ENCODE results near the gene PAX2.
"Not testable (repeated sequence)": the region's sequence is repeated elsewhere in the genome, so short reads cannot be mapped to it uniquely, and the experiment has no call there.

Gene PAX2

GRCh38 chr10:100744987-100745881 is at the start of gene PAX2:
Gene PAX2 (plus strand): TSS chr10:100745582. CDS start chr10:100746261, 679 bp downstream.
- CTCF ChIA-PET: interaction anchor here (0.5 to 3.7 kb wide), 7 partner anchors 10 to 210 kb away, joined by 3 to 77 read pairs (median 7); partner anchors contain the start of gene HIF1AN
- no peak for TF ChIP-seq CTCF (conservative IDR thresholded peaks at IDR 0.05; ENCODE audit: low read depth)
- DNase-seq (ENCODE audit: low spot score): no peak
- POLR2A ChIA-PET (ENCODE audit: low non-redundant PET): no interaction called here
- H3K27ac ChIP-seq: no peak within 1 kb of the TSS

- CTCF ChIA-PET: no interaction called here
- POLR2A ChIA-PET (ENCODE audit: low non-redundant PET): no interaction called here
- no peak for TF ChIP-seq CTCF (conservative IDR thresholded peaks at IDR 0.05; ENCODE audit: low read depth)
- DNase-seq (ENCODE audit: low spot score): no peak
- H3K27ac ChIP-seq: no peak overlapping the region
These were observed 48.9 kb upstream of the PAX2 start for GRCh38 chr10:100696477-100696901.

GRCh38 chr10:100697070-100697469 is 48.3 kb upstream of the PAX2 start:
- peak; percentile 46 for DNase-seq (ENCODE audit: low spot score)
- ChIA-PET POLR2A (ENCODE audit: low non-redundant PET) (no interaction called here), CTCF (interaction anchor here (0.6 kb wide), 1 partner anchor 416 kb away, joined by 3 read pairs; no protein-coding TSS in a partner anchor)
- TF ChIP-seq CTCF (conservative IDR thresholded peaks at IDR 0.05; ENCODE audit: low read depth): no peak
- no peak overlapping the region for H3K27ac ChIP-seq

GRCh38 chr10:100697631-100698030 is 47.8 kb upstream of the PAX2 start:
- no peak for TF ChIP-seq CTCF (conservative IDR thresholded peaks at IDR 0.05; ENCODE audit: low read depth)
- POLR2A ChIA-PET (ENCODE audit: low non-redundant PET): no interaction called here
- no peak for DNase-seq (ENCODE audit: low spot score)
- no peak overlapping the region for H3K27ac ChIP-seq
- CTCF ChIA-PET: interaction anchor here (0.6 kb wide), 1 partner anchor 417 kb away, joined by 3 read pairs; no protein-coding TSS in a partner anchor

DNA sequence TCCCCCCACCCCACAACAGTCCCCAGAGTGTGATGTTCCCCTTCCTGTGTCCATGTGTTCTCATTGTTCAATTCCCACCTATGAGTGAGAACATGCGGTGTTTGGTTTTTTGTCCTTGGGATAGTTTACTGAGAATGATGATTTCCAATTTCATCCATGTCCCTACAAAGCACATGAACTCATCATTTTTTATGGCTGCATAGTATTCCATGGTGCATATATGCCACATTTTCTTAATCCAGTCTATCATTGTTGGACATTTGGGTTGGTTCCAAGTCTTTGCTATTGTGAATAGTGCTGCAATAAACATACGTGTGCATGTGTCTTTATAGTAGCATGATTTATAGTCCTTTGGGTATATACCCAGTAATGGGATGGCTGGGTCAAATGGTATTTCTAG is 43.7 kb upstream of the PAX2 start:
- POLR2A ChIA-PET (ENCODE audit: low non-redundant PET); CTCF ChIA-PET; H3K27ac ChIP-seq; DNase-seq (ENCODE audit: low spot score): not testable (repeated sequence)

DNA sequence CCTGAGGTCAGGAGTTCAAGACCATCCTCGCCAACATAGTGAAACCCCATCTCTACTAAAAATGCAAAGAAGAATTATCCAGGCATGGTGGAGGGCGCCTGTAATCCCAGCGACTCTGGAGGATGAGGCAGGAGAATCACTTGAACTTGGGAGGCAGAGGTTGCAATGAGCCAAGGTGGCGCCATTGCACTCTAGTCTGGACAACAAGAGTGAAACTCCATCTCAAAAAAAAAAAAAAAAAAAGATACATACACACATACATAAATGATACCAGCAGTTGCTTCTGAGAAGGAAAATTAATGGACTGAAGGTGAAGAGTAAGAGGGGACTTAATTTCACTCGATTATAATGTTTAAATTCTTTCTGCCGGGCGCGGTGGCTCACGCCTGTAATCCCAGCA is 40.2 kb upstream of the PAX2 start:
- CTCF ChIA-PET: no interaction called here

More for the DNA sequence above, 40.2 kb upstream of the PAX2 start:
- no peak overlapping the region for H3K27ac ChIP-seq
- POLR2A ChIA-PET (ENCODE audit: low non-redundant PET): no interaction called here
- no peak for DNase-seq (ENCODE audit: low spot score)
- no peak for TF ChIP-seq CTCF (conservative IDR thresholded peaks at IDR 0.05; ENCODE audit: low read depth)
